Measurements from ENCODE around the gene PPP1R9B.

- TF ChIP-seq, protein P1, sequence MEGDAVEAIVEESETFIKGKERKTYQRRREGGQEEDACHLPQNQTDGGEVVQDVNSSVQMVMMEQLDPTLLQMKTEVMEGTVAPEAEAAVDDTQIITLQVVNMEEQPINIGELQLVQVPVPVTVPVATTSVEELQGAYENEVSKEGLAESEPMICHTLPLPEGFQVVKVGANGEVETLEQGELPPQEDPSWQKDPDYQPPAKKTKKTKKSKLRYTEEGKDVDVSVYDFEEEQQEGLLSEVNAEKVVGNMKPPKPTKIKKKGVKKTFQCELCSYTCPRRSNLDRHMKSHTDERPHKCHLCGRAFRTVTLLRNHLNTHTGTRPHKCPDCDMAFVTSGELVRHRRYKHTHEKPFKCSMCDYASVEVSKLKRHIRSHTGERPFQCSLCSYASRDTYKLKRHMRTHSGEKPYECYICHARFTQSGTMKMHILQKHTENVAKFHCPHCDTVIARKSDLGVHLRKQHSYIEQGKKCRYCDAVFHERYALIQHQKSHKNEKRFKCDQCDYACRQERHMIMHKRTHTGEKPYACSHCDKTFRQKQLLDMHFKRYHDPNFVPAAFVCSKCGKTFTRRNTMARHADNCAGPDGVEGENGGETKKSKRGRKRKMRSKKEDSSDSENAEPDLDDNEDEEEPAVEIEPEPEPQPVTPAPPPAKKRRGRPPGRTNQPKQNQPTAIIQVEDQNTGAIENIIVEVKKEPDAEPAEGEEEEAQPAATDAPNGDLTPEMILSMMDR (IDR thresholded peaks at IDR 0.05), result no peak
- TF ChIP-seq POLR2A (IDR thresholded peaks at IDR 0.05), result no peak
- no peak for TF ChIP-seq POLR2AphosphoS5 (IDR thresholded peaks at IDR 0.05)
These were observed 59.2 kb downstream of the PPP1R9B start for GRCh38 chr17:50090971-50091917.

Data from prostate gland (tissue), 2 donors.